GM21390 (cell line): ENCODE measurements around the gene SORCS2.

Source experiments
- ATAC-seq: cut with Tn5 transposase; IDR thresholded peaks from one replicate; pipeline ENCODE4 v1.9.1; 2021; ENCODE audit not compliant: unreplicated experiment

Gene SORCS2

DNA sequence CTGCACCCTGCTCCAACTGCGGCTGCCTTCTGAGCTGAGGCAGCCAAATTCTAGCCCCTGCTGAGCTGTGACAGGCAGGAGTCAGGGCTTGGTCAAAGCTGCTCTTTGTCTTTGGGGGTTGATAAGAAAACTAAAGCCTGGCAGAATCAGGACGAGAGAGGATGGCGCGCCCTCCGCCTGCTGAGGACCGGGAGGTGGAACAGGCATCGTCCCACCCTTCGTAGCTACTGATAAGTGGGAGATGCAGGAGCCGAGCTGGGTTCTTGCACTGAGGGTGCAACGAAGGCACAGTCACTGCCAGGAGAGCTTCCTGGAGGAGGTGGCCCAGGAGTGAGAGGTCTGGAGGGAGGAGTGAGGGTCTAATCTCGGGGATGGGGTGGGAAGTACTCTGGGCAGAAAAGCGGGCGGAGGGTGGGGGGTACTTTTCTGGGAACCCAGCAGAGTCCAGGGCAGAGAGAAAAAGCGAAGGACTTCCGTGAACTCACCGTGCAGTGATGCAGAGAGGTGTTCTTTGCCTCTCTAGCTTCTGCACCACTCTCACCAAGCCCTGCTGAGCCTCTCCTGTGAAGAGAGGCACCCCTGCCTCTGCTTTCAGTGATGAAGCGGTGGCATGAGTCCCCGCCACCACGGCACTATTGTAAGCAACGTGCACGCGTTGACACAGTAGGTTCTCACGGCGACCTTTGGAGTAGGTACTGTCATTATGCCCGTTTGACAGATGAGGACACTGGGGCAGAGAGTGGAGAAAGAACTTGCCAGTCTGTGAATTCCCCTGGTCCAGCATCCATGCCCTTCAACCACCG lies 107.8 kb downstream of the SORCS2 start:
- no peak for ATAC-seq

DNA sequence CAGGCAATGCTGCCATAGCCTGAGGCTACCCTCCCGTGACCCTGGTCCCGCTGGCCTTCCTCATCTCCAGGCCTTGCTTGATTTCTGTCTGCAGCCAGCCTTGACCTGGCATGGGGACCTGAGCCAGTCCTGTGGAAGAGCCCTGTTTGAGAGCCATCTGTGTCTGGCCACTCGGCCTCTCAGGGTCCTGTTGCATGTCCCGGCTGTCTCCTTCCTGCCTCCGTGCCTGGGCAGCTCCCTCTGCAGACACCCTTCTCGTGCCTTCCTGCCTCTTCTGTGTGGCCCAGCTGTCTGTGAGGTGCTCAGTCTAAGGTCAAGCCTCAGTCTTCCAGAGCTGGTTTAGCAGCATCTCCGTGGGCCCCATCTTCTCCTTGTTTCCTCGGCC lies 108.4 kb downstream of the SORCS2 start:
- no peak for ATAC-seq

DNA sequence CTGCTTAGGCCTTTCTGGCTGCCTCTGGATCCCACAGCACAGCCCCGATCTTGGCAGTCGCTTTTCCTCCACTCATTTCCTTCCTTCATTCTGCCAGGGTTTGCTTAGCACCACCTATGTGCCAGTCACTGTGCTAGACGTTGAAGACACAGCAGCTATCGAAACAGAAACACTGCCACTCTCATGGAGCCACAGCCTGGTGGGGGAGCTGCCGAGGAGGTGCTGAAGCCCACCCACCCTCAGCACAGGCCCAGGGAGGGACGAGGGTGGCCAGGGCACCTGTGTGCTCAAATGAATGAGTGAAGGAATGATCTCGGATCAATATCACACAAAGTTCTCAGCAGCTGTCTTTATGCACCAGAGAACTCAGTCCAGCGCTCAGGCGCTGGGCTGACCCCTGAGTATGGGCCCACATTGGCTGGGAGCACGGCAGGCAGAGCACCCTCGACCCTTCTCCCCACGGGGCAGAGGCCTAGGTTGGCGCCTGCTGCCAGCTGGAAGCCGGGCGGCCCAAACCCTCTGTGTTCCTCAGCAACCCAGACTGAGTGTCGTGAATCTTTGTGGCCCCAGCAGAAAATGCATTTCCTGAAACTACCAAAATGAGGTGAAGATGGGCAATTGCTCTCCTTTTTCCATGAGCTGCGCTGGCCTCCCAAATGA lies 108.9 kb downstream of the SORCS2 start:
- ATAC-seq = no peak

DNA sequence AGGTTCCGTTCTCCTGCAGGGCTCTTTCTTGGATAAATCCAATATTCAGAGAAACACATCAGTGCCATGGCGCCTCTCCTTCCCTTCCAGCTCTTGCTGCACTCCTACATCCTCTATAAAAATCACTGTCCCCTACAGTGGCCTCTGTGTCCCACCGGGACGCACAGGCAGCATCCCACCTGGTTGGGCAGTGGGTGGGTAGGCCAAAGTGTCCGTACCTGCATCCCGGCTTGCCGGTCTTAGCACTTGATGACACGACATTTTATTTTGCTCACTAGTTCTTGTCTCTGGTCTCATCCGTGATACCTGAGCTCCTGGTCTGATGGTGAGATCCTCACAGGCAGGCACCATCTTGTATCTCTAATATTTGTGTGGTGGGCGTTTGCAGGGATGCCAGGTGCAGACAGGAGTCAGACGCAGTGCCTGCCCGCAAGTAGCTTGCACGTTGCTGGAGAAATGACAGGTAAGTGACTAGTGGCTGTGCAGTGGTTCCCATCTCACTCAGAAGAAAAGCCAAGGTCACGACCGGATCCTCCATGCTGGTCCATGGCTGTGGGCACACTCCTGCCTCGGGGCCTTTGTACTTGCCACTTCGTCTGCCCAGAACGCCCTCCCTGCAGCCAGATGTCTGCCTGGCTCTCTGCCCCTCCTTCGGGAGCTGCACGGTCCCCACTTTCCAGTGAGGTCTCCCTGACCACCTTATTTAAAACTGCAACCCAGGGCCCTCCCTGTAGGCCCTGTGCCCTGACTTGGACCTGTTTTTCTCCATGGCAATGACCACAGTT lies 109.7 kb downstream of the SORCS2 start:
- ATAC-seq = no peak

DNA sequence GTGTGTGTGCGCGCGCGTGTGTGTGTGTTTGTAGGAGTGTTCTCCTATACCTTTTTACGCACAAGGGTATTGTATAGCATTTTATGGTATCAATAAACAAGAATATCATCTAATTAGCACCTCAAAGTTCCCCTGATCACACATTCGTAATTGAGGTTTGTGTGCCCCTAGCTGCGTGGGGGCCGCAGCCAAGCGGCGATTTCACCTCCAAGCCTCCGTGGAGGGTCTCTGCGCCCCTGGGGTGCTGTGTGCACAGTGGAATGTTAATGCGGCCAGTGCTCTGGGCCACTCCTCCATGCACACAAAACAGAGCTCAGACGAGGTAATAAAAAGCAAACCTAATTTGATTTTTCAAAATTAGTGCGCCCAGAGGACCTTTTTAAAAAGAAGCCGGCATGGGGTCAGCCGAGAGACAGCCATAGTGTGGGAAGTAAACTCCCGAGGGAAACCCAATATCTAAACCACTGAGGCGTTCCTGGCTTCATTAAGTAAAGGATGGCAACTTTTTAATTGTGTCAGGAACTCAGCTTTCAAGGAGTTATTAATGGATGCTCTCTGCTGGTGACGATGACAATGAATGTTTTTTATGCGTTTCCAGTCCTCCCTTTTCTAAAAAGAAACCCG lies 110.6 kb downstream of the SORCS2 start:
- ATAC-seq = no peak

DNA sequence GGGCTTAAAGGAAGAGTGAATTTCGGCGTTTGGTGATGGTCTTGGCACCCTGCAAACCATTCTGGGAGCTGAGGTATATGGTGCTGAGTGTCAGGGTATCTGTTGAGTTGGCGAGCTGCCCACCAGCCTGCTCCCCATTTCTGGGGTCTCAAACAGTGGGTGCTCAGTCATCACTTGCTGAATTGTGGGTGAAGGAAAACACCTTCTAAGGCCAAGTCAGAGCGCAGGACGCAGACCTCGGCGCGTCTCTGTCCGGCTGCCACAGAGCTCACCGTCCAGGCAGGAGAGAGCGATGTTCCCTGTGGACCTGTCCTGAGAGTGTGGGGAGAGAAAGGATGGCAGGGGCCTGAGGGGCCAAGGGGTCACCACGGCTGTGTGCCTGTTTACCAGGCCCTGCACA lies 111.2 kb downstream of the SORCS2 start:
- no peak for ATAC-seq

DNA sequence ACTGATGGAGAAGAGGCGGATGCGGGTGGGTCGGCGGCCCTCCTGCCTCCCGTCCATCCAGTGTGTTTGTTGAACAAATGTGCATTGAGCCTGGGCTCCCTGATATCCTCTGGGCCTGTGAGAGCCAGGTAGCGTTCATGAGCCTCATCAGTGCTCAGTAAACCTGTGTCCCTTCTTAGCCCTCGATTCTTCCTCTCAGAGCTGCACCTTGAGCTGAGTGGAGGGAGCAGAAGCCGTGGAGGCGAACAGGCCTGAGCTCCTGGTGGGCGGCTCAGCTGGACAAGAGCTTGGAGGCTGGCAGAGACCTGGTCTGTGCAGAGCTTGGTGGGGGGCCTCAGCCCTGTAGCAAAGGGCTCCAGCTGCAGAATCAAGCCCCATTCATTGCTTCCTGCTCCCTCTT lies 112.1 kb downstream of the SORCS2 start:
- ATAC-seq = no peak

DNA sequence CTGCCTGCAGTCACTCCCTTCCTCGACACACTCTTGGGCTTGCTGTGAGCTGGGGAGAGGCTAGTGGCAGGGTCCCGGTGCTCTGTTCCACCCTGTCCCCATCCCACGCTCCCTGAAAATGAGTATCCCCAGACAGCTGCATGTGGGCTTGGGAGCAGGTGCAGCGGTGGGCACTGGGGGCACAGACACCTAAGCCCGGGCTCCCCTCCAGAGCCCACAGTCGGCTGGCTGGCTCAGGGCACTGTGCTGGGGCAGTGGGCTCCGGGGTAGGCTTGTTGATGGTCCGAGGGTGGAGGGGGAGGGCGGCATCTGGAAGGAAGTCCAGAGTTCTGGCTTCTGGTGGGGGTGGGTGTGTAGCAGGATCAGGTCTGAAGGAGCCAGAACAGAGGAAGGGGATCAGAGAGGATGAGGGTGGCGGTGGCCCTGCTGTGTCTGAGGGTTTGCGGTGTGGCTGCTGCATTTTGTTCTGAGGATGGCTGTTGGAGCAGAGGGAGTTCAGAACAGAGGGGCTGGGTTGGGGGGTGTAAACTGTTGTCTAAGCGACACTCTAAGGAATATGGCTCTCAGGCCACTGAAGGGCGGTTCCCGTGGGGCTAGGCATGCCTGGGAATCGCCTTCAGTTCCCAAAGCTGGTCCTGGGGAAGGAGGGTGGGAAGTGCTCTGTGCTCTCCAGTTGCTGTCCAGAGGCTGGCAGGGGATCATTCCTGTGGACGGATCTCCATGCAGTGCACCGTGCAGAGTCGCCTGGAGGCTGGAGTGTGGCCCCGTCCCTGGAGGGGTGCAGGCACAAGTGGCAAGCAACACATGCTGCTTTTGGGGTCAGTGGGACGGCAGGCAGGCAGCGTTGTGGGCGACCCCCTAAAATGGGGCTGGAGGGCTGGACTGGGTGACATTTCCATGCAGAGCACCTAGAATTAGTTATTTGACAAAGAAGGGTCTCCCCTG lies 114.0 kb downstream of the SORCS2 start:
- ATAC-seq = no peak

DNA sequence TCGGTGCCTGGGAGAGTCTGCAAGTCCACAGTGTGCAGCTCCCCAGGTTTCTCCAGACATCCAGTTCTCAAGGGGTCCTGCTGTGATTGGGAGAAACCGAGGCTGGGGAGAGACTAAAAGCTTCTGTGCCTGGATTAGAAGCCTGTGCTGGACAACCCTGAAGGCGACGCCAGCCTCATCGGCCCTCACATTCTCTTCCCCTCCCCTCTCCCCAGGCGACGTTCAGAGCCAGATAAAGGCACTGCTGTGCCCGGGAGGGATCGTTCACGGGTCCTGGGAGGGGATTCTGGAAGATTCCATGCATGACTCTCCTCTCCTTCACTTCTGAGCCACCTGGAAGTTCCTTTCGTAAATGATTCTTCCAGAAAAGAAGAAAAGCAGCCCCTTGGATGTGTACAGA lies 114.6 kb downstream of the SORCS2 start:
- no peak for ATAC-seq

DNA sequence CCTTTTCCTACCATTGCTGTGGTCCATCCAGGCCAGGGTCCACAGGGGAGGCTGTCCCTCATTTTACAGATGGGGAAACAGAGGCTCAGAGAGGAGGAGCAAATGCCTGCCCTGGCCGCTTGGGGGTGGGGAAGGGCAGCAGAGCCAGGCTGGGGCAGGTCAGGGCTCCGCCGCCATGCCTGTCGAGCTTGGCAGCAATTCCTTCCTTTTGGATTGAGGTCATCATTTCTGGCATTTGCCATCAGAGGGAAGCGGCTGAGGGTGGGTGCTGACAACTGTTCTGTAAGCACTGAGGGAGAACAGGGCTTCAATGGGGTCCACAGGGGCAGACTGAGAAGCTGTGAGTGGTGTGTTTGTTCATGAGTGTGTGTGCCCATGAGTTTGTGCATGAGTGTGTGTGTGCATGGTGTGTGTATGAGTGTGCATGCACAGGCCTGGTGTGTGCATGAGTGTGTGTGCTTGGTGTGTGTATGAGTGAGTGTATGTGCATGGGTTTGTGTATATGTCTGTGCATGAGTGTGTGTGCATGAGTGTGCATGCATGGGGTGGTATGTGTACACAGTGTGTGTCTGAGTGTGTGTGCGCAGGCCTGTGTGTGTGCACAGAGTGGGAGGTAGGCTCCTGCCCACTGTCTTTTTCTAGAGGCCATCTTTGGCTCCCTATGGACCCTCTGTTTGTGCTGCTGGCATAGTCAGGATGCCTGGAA lies 115.2 kb downstream of the SORCS2 start:
- no peak for ATAC-seq

DNA sequence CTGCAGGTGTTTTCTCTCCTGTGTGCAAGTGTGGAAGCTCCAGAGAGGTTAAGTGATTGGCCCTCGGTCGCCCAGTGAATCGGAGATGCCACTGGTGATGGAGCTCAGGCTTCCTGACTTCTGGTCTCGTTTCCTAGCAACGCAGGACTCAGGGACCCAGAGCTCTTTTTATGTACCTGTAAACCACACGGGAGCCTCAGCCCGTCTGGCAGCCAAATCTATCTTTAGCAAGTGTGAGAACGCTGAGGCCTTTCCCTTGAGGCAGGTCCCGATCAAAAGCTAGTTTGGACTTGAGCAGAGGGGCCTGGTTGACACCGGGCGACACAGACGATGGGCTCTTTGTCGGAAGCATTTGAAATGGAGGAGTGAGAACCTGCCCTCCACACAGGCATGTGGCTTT lies 116.8 kb downstream of the SORCS2 start:
- no peak for ATAC-seq

DNA sequence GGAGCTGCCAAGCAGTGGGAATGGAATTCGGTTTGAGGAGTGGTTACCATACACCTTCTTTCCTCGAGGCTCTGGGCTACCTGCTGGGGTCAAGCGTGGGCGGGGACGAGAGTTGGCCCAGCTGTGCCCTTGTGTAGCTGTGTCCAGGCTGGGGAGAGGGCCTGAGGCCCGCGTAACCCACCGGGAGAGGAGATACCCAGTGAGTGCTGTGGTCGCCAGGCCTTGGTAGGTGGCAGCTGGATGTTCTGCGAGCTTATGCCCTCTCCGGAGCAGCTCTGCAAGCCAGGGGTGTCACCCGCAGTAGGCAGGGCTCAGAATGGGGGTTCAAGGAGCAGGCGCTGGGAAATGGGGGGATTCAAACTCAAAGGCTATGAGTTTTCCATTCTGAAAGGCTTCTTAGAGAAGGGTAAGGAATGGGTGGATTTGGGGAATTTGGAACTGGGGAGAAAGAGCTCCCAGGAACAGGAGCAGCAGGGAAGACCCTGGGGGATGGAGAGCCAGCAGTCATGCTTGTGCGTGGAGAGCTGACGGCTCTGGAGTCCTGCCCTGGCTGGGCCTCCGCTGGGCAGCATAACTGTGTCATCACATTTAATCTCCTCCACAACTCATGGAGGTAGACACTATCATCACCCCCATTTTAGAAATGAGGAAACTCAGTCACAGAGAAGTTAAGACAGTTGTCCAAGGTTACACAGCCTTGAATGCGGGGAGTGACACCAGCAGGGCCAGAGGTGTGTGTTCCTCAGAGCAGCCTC lies 117.5 kb downstream of the SORCS2 start:
- ATAC-seq = no peak

DNA sequence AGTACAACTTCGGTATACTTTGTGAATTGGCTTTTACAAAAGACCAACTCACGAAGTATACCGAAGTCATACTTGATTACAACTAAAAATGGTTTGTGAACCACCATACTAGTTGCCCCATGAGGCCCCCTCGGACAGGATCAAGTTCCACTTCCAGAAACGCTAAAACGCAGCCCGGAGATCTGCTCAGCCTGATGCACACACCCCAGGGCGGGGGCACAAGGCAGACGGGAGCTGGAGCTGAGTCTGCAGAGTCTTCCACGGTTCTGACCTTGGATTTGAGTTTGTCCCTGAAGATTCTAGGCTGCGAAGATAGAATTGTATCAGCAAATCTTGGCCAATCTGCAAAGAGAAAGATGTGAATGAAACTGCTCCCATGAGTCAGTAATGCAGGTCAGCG lies 118.1 kb downstream of the SORCS2 start:
- no peak for ATAC-seq

DNA sequence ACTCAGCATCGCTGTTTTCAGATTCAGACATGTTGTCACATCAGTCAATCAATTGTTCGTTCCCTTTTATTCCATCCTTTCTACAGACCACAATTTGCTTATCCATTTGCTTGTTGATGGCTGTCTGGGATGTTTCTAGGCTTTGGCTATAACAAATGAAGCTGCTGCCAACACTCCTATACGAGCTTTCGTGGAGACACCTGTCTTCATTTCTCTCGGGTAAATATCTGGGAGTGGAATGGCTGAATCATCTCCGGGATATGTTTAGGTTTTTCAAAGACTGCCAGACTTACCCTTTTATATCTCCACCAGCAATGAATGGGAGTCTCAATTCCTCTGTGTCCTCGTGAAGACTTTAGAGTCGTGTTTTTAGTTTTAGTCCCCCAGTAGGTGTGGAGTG lies 118.9 kb downstream of the SORCS2 start:
- ATAC-seq = no peak

DNA sequence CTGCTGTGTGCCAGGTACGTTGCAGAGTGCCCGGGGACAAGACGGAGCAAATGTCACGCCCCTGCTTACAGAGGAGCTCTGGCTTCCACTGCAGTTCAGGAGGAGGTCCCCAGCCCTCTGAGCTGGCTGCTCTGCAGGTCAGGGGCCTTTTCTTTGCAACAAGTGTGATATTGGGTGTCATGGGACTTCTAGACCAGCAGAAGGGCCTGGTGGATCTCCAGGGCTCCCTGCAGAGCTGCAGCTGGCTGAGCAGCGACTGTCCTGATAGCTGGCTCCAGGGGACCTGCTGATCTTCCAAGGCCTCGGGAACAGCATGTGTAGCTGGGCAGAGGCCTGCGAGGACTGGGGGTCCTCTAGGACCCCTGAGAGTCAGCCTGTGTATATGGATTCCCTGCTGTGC lies 120.4 kb downstream of the SORCS2 start:
- ATAC-seq = no peak

DNA sequence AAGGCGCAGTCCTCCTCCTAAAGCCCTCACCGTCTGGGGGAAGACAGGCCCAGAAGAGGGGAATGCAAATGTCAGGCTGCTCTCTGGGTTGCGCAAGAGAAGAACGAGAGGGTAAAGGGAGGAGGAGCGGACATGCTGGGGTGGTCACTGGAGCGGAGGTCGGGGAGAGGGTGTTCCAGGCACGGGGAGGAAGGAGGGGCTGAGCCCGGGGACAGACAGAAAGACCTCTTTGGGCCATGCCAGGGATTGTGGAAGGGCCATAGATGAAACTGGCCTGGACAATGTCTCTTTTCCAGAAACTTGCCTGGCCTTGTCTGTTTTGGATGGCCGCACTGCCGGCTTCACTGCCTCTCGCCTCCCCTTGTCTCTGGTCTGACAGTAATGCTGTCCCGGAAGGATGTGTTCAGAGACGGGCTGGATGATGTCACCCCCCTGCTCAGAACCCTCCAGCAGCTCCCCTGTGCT lies 121.0 kb downstream of the SORCS2 start:
- no peak for ATAC-seq

DNA sequence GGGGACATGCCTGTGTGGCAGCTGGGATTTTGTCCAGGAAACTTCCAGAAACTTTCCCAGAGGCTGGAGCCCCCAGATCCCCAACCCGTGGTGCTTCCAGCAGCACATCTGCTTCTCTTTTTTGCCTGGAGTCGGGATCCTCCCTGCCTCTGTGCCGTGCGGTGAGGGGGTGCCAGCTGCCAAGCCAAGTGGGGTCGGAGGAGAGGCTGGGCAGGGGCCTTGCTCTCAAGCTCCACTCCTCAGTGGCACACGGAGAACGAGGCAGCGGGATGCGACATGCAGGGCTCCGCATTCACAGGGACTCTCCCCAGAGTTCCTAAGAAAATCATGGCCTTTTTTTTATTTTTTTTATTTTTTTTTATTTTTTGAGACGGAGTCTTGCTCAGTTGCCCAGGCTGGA lies 121.7 kb downstream of the SORCS2 start:
- ATAC-seq = no peak

DNA sequence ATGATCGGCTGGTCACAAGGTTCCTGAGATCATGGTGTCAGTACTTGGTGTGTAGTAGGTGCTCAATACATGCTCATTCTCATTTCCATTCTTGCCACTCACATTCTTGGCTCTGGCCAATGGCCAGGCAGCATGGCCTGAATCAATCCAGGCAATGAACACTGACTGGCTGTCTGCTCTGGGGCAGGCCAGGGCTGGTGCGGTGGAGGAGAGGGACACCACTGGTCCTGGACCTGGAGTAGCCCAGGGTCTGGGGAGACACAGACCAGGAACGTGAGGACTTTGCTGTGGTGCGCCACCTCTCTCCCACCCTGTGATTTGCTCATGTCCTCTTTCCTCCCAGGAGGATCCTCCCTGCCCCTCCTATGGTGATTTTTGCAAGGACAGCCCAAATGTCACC lies 122.9 kb downstream of the SORCS2 start:
- no peak for ATAC-seq

DNA sequence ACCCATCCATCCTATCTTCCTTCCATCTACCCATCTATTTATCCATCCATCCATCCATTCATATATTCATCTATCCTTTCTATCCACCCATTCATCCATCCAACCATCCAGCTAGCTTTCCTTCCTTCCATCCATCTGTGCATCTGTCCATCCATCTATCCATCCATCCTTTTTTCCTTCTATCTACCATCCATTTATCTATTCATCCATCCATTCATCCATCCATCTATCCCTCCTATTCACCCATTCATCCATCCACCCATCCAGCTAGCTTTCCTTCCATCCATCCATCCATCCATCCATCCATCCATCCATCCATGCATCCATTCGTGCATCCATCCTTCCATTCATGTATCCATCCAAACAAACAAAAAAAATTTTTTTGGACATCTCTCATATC lies 123.6 kb downstream of the SORCS2 start:
- no peak for ATAC-seq
